DND-41 (cell line): ENCODE data around the gene CEP131.

Source experiments
- CTCF ChIP-seq: IDR thresholded peaks from 2 replicates; pipeline ENCODE4 v1.5.1; 2012; ENCODE audit warnings: borderline replicate concordance, low read length, moderate library complexity, mild to moderate bottlenecking; ENCODE audit not compliant: poor library complexity, severe bottlenecking; ENCODE audit errors: extremely low read depth
- EZH2 ChIP-seq: IDR thresholded peaks from 3 replicates; pipeline ENCODE4 v1.6.1; 2012; ENCODE audit warnings: borderline replicate concordance, low read depth, mild to moderate bottlenecking, moderate library complexity, low read length, inconsistent platforms; ENCODE audit not compliant: severe bottlenecking

GRCh38 chr17:81190591-81190990 lies 32.2 kb downstream of the CEP131 start:
- TF ChIP-seq CTCF, result no peak
- no peak for TF ChIP-seq EZH2
